Natural killer cell (primary cell): ENCODE data around the gene REX1BD. TPM values are rescaled to one million over a fixed set of nuclear protein-coding genes. Genes with fewer than 3 reads are reported as not detected.

Experiments
- ATAC-seq, 3 donors: fragments of 150-1000 bp in 2 of 3; fragments of 200-7000 bp in 1 of 3; cut with Tn5 transposase; 1 replicate in 1 of 3; 2 replicates in 2 of 3; pipeline ENCODE4 v1.10.0; 2021; ENCODE audit warnings: mild to moderate bottlenecking in 2 of 3, moderate library complexity in 2 of 3
- DNase-seq, 2 donors: peaks; one replicate each; pipeline versions ENCODE4 v3.0.0 to v3.0.0-alpha.2; 2013 to 2021; ENCODE audit warnings: mixed read lengths in 1 of 2
- H3K27ac ChIP-seq: one replicate; pipeline ENCODE4 v1.5.1; 2013; ENCODE audit warnings: mild to moderate bottlenecking, low read length
- H3K27me3 ChIP-seq: one replicate; pipeline ENCODE4 v1.6.1; 2013; ENCODE audit warnings: low read length; ENCODE audit not compliant: control insufficient read depth, insufficient read depth
- H3K36me3 ChIP-seq: one replicate; pipeline ENCODE4 v1.6.1; 2013; ENCODE audit warnings: low read length; ENCODE audit not compliant: control insufficient read depth, insufficient read depth
- H3K4me1 ChIP-seq: one replicate; pipeline ENCODE4 v1.6.1; 2013; ENCODE audit warnings: low read length; ENCODE audit not compliant: control insufficient read depth, insufficient read depth
- H3K4me3 ChIP-seq: one replicate; pipeline ENCODE4 v1.5.1; 2013; ENCODE audit warnings: low read length
- H3K9me3 ChIP-seq: one replicate; pipeline ENCODE4 v1.6.1; 2013; ENCODE audit warnings: low read length; ENCODE audit not compliant: control insufficient read depth, insufficient read depth
- H3K27ac Mint-ChIP-seq, 2 donors: one replicate each; pipeline ENCODE4 v1.8.0; 2022; ENCODE audit warnings: mild to moderate bottlenecking in 2 of 2, mixed read lengths in 2 of 2, moderate library complexity in 1 of 2
- H3K27me3 Mint-ChIP-seq, 2 donors: one replicate each; pipeline ENCODE4 v1.8.0; 2022; ENCODE audit warnings: low read depth in 2 of 2, mixed read lengths in 2 of 2
- H3K36me3 Mint-ChIP-seq: one replicate; pipeline ENCODE4 v1.8.0; 2022; ENCODE audit warnings: mixed read lengths
- H3K4me1 Mint-ChIP-seq, 2 donors: one replicate each; pipeline ENCODE4 v1.8.0; 2022; ENCODE audit warnings: mixed read lengths in 2 of 2
- H3K4me3 Mint-ChIP-seq: one replicate; pipeline ENCODE4 v1.8.0; 2022; ENCODE audit warnings: mild to moderate bottlenecking, moderate library complexity, mixed read lengths
- H3K9me3 Mint-ChIP-seq, 2 donors: one replicate each; pipeline ENCODE4 v1.8.0; 2022; ENCODE audit warnings: mixed read lengths in 2 of 2
- WGBS: methylation state at CpG from one replicate; pipeline ENCODE4 v1.1.7; 2013; ENCODE audit warnings: missing lambda C conversion rate; ENCODE audit not compliant: insufficient coverage; 5-methylcytosine and 5-hydroxymethylcytosine counted together
- intact Hi-C: fragments of 100-400 bp; cut with micrococcal nuclease; formaldehyde crosslinking; loops from one replicate; pipeline ENCODE4 v1.14.2; 2022
- total RNA-seq, 4 donors: library from RNA; stranded (reverse); fragments of 120-200 nt in 1 of 4; gene quantifications; one replicate each; pipeline versions ENCODE4 v1.2.3 to v1.2.4, GENCODE V29; 2013 to 2022
- TF ChIP-seq, protein P1 (sequence below): fragments of 200-600 bp; IDR thresholded peaks from one replicate; pipeline ENCODE4 v1.8.0; 2022; ENCODE audit warnings: antibody characterized with exemption

REX1BD gene
- total RNA-seq, 3 donors from 2014 or later (not counting 1 experiment from before 2014, with no cell fraction given): 80.6 to 86.9 (median 85.3) TPM

DNA sequence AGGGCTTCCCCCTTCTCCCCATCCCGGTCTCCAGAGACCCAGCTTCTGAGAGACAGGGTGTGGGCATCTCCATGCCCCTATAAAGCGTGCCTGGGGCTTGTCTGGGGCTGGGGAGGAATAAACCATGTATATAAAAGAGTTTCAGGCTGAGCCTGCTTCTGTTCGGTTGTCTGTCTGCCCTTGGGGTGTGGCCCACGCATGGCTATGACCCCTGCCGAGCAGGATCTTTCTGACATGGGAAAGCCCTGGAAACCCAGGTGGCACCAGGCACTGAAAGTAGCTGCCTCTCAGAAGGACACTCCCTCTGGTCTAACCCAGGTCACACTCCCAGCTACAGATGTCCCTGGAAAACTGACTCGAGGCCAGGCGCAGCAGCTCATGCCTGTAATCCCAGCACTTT, 32.3 kb downstream of the REX1BD start:
- Histone ChIP-seq H3K4me3 (no peak overlapping the region), H3K27ac (no peak overlapping the region), H3K9me3 (no peaks in the 10 kb centered on the region), H3K4me1 (no peaks in the 10 kb centered on the region), H3K27me3 (peaks cover 5% of the 10 kb centered on the region), H3K36me3 (no peaks in the 10 kb centered on the region)
- 88% methylated on average over 6 of the region's 7 CpGs for WGBS
- Mint-ChIP-seq H3K9me3 (no peaks in the 10 kb centered on the region), H3K4me1 (no peaks in the 10 kb centered on the region), H3K4me3 (no peak overlapping the region), H3K27me3 (peaks cover 0 to 5% of the 10 kb centered on the region in 2 donors), H3K36me3 (no peaks in the 10 kb centered on the region), H3K27ac (no peak overlapping the region)
- intact Hi-C loops: no loop called here
- DNase-seq: no peak
- no peak for ATAC-seq
- TF ChIP-seq, protein P1, sequence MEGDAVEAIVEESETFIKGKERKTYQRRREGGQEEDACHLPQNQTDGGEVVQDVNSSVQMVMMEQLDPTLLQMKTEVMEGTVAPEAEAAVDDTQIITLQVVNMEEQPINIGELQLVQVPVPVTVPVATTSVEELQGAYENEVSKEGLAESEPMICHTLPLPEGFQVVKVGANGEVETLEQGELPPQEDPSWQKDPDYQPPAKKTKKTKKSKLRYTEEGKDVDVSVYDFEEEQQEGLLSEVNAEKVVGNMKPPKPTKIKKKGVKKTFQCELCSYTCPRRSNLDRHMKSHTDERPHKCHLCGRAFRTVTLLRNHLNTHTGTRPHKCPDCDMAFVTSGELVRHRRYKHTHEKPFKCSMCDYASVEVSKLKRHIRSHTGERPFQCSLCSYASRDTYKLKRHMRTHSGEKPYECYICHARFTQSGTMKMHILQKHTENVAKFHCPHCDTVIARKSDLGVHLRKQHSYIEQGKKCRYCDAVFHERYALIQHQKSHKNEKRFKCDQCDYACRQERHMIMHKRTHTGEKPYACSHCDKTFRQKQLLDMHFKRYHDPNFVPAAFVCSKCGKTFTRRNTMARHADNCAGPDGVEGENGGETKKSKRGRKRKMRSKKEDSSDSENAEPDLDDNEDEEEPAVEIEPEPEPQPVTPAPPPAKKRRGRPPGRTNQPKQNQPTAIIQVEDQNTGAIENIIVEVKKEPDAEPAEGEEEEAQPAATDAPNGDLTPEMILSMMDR: no peak

DNA sequence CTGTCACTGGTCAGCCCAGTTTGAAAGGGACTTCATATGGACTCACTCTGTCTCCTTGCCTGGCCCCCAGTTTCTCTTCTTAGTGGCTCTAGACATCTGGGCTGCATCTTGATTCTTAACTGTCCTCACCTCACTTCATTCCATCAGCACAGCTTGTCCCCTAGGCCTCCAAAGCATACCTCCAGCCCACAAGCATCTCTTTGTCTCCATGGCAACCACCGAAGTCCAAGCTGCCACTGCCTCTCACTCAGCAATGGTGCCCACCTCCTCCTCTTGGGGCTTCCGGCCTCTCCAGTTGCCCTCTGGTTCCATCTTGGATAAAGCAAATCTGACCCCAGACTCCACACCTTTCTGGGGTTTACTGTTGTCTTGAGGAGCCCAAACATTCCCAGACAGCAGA, 38.3 kb downstream of the REX1BD start:
- H3K9me3 Mint-ChIP-seq: no peaks in the 10 kb centered on the region
- H3K4me3 ChIP-seq: no peak overlapping the region
- no peak overlapping the region for H3K27ac Mint-ChIP-seq
- H3K27me3 Mint-ChIP-seq: peaks cover 8 to 10% of the 10 kb centered on the region in 2 donors
- H3K4me1 Mint-ChIP-seq: no peaks in the 10 kb centered on the region
- H3K4me3 Mint-ChIP-seq: no peak overlapping the region
- intact Hi-C loops: no loop called here
- H3K27ac ChIP-seq: no peak overlapping the region
- 76% methylated on average over 2 of the region's 2 CpGs for WGBS
- TF ChIP-seq, protein P1: no peak
- H3K9me3 ChIP-seq: no peaks in the 10 kb centered on the region
- no peaks in the 10 kb centered on the region for H3K36me3 ChIP-seq
- no peaks in the 10 kb centered on the region for H3K27me3 ChIP-seq
- DNase-seq (no peak), ATAC-seq (no peak)
- no peaks in the 10 kb centered on the region for H3K4me1 ChIP-seq
- no peaks in the 10 kb centered on the region for H3K36me3 Mint-ChIP-seq

DNA sequence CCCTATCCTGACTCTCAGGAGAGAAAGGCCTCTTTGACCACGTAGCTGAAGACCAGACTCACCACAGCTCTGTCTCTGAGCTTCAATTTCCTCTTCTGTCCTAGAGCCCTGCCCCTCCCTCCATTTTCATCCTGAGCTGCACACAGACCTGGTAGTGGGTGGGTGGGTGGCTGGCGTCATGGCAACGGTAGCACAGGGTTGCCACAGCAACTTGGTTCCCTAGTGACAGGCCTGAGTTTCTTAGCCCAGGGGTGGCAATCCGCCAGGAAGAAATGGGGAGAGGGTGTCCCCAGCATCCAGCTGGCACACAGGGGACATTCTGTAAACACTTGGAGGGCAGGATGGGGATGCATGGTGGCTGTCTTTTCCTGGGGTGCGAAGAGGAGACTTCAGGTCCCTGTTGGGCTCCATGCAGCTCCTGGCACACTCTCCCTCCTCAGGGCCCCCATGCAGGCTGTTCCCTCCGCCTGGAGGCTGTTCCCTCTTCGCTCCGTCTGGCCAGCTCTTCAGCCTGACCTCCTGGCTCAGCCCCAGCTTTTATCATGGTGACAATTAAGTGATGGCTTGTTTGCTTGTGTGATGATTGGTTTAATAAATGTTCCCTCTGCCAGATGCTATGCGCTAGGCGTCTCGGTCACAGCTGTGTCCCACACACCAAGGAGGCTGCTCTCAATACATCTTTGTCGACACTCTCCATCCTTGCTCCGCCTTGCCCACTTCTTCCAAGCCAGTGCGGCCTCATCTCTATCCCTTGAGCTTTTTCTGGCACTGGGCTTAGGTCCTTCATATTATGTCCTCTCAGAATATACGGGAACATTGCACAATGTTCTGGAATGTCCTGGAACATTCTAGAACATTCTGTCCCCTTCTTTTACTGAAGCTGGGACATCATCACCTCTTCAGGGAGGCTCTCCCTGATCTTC, 40.8 kb downstream of the REX1BD start:
- WGBS: 85% methylated on average over 15 of the region's 15 CpGs
- no peaks in the 10 kb centered on the region for H3K9me3 ChIP-seq
- Mint-ChIP-seq H3K36me3 (no peaks in the 10 kb centered on the region), H3K27ac (no peak overlapping the region), H3K4me3 (no peak overlapping the region), H3K27me3 (peaks cover 8 to 12% of the 10 kb centered on the region in 2 donors), H3K9me3 (no peaks in the 10 kb centered on the region), H3K4me1 (no peaks in the 10 kb centered on the region)
- no peak overlapping the region for H3K4me3 ChIP-seq
- no peaks in the 10 kb centered on the region for H3K27me3 ChIP-seq
- intact Hi-C loops: no loop called here
- no peaks in the 10 kb centered on the region for H3K4me1 ChIP-seq
- no peaks in the 10 kb centered on the region for H3K36me3 ChIP-seq
- DNase-seq: no peak
- no peak for ATAC-seq
- TF ChIP-seq, protein P1: no peak
- no peak overlapping the region for H3K27ac ChIP-seq
